ENCODE results near the gene TOMM40. TPM values are rescaled to one million over a fixed set of nuclear protein-coding genes. Genes with fewer than 3 reads are reported as not detected.

TOMM40 gene
- total and polyA plus RNA-seq, 2 of the 13 experiments (the other 11 are each of a cell fraction or from before 2014, with no cell fraction given): 72.0 to 110 TPM

DNA sequence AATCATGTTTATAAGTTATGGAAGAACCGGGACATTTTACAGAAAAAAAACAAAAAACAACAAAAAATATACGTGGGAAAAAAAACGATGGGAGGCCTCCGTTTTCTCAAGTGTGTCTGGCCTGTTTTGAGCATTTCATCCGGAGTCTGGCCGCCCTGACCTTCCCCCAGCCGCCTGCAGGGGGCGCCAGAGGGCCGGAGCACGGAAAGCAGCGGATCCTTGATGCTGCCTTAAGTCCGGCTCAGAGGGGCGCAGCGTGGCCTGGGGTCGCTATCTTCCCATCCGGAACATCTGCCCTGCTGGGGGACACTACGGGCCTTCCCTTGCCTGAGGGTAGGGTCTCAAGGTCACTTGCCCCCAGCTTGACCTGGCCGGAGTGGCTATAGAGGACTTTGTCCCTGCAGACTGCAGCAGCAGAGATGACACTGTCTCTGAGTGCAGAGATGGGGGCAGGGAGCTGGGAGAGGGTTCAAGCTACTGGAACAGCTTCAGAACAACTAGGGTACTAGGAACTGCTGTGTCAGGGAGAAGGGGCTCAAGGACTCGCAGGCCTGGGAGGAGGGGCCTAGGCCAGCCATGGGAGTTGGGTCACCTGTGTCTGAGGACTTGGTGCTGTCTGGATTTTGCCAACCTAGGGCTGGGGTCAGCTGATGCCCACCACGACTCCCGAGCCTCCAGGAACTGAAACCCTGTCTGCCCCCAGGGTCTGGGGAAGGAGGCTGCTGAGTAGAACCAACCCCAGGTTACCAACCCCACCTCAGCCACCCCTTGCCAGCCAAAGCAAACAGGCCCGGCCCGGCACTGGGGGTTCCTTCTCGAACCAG lies 12.8 kb downstream of the TOMM40 start (continued):
- no peak; the same call in 1 of the 2 replicates for TF ChIP-seq ZNF761 (CRISPR knock-in tag; conservative IDR thresholded peaks at IDR 0.05)
- TF ChIP-seq GTF3A (CRISPR knock-in tag; conservative IDR thresholded peaks at IDR 0.05): peak; percentile 91; the same call in 1 of the 2 replicates
- TF ChIP-seq ZSCAN9 (CRISPR knock-in tag; IDR thresholded peaks at IDR 0.05; ENCODE audit: borderline replicate concordance): no peak
- peak; percentile 88 for TF ChIP-seq ZNF543 (CRISPR knock-in tag; IDR thresholded peaks at IDR 0.05)
- TF ChIP-seq TP53 (CRISPR knock-in tag; conservative IDR thresholded peaks at IDR 0.05): 0 out of 2 replicates have a peak, but pooled peaks have one; percentile 50
- TF ChIP-seq NFE2 (CRISPR knock-in tag; IDR thresholded peaks at IDR 0.05): no peak
- TF ChIP-seq, protein P1, sequence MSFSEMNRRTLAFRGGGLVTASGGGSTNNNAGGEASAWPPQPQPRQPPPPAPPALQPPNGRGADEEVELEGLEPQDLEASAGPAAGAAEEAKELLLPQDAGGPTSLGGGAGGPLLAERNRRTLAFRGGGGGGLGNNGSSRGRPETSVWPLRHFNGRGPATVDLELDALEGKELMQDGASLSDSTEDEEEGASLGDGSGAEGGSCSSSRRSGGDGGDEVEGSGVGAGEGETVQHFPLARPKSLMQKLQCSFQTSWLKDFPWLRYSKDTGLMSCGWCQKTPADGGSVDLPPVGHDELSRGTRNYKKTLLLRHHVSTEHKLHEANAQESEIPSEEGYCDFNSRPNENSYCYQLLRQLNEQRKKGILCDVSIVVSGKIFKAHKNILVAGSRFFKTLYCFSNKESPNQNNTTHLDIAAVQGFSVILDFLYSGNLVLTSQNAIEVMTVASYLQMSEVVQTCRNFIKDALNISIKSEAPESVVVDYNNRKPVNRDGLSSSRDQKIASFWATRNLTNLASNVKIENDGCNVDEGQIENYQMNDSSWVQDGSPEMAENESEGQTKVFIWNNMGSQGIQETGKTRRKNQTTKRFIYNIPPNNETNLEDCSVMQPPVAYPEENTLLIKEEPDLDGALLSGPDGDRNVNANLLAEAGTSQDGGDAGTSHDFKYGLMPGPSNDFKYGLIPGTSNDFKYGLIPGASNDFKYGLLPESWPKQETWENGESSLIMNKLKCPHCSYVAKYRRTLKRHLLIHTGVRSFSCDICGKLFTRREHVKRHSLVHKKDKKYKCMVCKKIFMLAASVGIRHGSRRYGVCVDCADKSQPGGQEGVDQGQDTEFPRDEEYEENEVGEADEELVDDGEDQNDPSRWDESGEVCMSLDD (CRISPR knock-in tag; IDR thresholded peaks at IDR 0.05; ENCODE audit: borderline replicate concordance): peak; percentile 53; the same call in 1 of the 2 replicates
- TF ChIP-seq YEATS2 (CRISPR knock-in tag; IDR thresholded peaks at IDR 0.05; ENCODE audit: borderline replicate concordance): peak; percentile 20; the same call in 1 of the 2 replicates
- TF ChIP-seq ATF7 (IDR thresholded peaks at IDR 0.05): no peak
- no peak for TF ChIP-seq ATF7 (CRISPR knock-in tag; IDR thresholded peaks at IDR 0.05)
- TF ChIP-seq ZNF234 (CRISPR knock-in tag; conservative IDR thresholded peaks at IDR 0.05): no peak
- TF ChIP-seq ZNF326 (CRISPR knock-in tag; IDR thresholded peaks at IDR 0.05; ENCODE audit: borderline replicate concordance): peak; percentile 56; the same call in 1 of the 2 replicates
- TF ChIP-seq MTA1 (CRISPR knock-in tag; IDR thresholded peaks at IDR 0.05; ENCODE audit: borderline replicate concordance): peak; percentile 99
- TF ChIP-seq SKI (IDR thresholded peaks at IDR 0.05; ENCODE audit: partially characterized antibody): peak; percentile 84
- no peak; the same call in 1 of the 2 replicates for TF ChIP-seq ZBTB42 (CRISPR knock-in tag; IDR thresholded peaks at IDR 0.05)
- TF ChIP-seq FLYWCH1 (CRISPR knock-in tag; IDR thresholded peaks at IDR 0.05): no peak
- TF ChIP-seq THAP11 (CRISPR knock-in tag; IDR thresholded peaks at IDR 0.05): peak; percentile 64
- no peak for TF ChIP-seq HES4 (CRISPR knock-in tag; IDR thresholded peaks at IDR 0.05; ENCODE audit: borderline replicate concordance)
- TF ChIP-seq, protein P2, sequence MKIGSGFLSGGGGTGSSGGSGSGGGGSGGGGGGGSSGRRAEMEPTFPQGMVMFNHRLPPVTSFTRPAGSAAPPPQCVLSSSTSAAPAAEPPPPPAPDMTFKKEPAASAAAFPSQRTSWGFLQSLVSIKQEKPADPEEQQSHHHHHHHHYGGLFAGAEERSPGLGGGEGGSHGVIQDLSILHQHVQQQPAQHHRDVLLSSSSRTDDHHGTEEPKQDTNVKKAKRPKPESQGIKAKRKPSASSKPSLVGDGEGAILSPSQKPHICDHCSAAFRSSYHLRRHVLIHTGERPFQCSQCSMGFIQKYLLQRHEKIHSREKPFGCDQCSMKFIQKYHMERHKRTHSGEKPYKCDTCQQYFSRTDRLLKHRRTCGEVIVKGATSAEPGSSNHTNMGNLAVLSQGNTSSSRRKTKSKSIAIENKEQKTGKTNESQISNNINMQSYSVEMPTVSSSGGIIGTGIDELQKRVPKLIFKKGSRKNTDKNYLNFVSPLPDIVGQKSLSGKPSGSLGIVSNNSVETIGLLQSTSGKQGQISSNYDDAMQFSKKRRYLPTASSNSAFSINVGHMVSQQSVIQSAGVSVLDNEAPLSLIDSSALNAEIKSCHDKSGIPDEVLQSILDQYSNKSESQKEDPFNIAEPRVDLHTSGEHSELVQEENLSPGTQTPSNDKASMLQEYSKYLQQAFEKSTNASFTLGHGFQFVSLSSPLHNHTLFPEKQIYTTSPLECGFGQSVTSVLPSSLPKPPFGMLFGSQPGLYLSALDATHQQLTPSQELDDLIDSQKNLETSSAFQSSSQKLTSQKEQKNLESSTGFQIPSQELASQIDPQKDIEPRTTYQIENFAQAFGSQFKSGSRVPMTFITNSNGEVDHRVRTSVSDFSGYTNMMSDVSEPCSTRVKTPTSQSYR (CRISPR knock-in tag; IDR thresholded peaks at IDR 0.05; ENCODE audit: borderline replicate concordance): peak; percentile 97
- TF ChIP-seq, protein P3, sequence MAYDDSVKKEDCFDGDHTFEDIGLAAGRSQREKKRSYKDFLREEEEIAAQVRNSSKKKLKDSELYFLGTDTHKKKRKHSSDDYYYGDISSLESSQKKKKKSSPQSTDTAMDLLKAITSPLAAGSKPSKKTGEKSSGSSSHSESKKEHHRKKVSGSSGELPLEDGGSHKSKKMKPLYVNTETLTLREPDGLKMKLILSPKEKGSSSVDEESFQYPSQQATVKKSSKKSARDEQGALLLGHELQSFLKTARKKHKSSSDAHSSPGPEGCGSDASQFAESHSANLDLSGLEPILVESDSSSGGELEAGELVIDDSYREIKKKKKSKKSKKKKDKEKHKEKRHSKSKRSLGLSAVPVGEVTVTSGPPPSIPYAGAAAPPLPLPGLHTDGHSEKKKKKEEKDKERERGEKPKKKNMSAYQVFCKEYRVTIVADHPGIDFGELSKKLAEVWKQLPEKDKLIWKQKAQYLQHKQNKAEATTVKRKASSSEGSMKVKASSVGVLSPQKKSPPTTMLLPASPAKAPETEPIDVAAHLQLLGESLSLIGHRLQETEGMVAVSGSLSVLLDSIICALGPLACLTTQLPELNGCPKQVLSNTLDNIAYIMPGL (CRISPR knock-in tag; IDR thresholded peaks at IDR 0.05; ENCODE audit: borderline replicate concordance in 1 of 2, low read depth in 1 of 2): peak; percentile 39 to 80; a peak in 3 of 4 replicates
- TF ChIP-seq, protein P4, sequence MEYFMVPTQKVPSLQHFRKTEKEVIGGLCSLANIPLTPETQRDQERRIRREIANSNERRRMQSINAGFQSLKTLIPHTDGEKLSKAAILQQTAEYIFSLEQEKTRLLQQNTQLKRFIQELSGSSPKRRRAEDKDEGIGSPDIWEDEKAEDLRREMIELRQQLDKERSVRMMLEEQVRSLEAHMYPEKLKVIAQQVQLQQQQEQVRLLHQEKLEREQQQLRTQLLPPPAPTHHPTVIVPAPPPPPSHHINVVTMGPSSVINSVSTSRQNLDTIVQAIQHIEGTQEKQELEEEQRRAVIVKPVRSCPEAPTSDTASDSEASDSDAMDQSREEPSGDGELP (IDR thresholded peaks at IDR 0.05; ENCODE audit: borderline replicate concordance, low read depth): no peak

All from HepG2 (cell line).